Suprapubic skin (tissue), 4 donors: ENCODE measurements around the gene CST6. TPM values are rescaled to one million over a fixed set of nuclear protein-coding genes. Genes with fewer than 3 reads are reported as not detected.
A peak's percentile ranks its signal among the peaks of the same experiment; 100 is the strongest.

Source experiments
- DNase-seq, 2 donors: peaks; one replicate each; pipeline ENCODE4 v3.0.0-alpha.2; 2019; ENCODE audit warnings: low spot score in 2 of 2
- H3K27ac ChIP-seq: fragments of 200-600 bp; sonication (generic); one replicate; pipeline ENCODE4 v1.5.1; 2019
- H3K27me3 ChIP-seq: fragments of 200-600 bp; sonication (generic); one replicate; pipeline ENCODE4 v1.5.1; 2019
- H3K36me3 ChIP-seq: fragments of 200-600 bp; sonication (generic); one replicate; pipeline ENCODE4 v1.5.1; 2019
- H3K4me1 ChIP-seq: fragments of 200-600 bp; sonication (generic); one replicate; pipeline ENCODE4 v1.5.1; 2019
- H3K4me3 ChIP-seq: fragments of 200-600 bp; sonication (generic); one replicate; pipeline ENCODE4 v1.5.1; 2019; ENCODE audit warnings: mild to moderate bottlenecking
- H3K9me3 ChIP-seq: fragments of 200-600 bp; sonication (generic); one replicate; pipeline ENCODE4 v1.5.1; 2019
- CTCF ChIP-seq, 2 donors: fragments of 200-600 bp in 1 of 2; fragments of 450-650 bp in 1 of 2; sonication (generic) in 1 of 2; IDR thresholded peaks; one replicate each; pipeline ENCODE4 v1.5.1; 2016 to 2019; ENCODE audit warnings: antibody characterized with exemption in 2 of 2, mild to moderate bottlenecking in 1 of 2, moderate library complexity in 1 of 2
- EP300 ChIP-seq: sonication (generic); formaldehyde crosslinking; IDR thresholded peaks from one replicate; pipeline ENCODE4 v1.6.1; 2017; ENCODE audit warnings: antibody characterized with exemption
- POLR2A ChIP-seq, 2 donors: fragments of 450-650 bp; IDR thresholded peaks; one replicate each; pipeline ENCODE4 v1.6.1; 2017; ENCODE audit warnings: antibody characterized with exemption in 2 of 2, mild to moderate bottlenecking in 2 of 2, moderate library complexity in 2 of 2
- POLR2AphosphoS5 ChIP-seq, 3 donors: sonication (generic); formaldehyde crosslinking; IDR thresholded peaks; one replicate each; pipeline ENCODE4 v1.6.1; 2017; ENCODE audit warnings: antibody characterized with exemption in 3 of 3
- WGBS: methylation state at CpG from one replicate; pipeline ENCODE4 v1.1.5; 2018; 5-methylcytosine and 5-hydroxymethylcytosine counted together
- total RNA-seq, 4 donors: library from RNA; depleted of rRNA; stranded (reverse); fragments of >200 nt; gene quantifications; one replicate each; pipeline ENCODE4 v1.1.0, GENCODE V29; 2016

CST6 gene
- total RNA-seq, 4 donors from 2014 or later: 48.8 to 2,556 (median 968) TPM

GRCh38 chr11:66051371-66051765 lies 39.6 kb downstream of the CST6 start:
- Histone ChIP-seq H3K9me3 (no peaks in the 10 kb centered on the region), H3K27me3 (peaks cover 20% of the 10 kb centered on the region), H3K4me1 (peaks cover 24% of the 10 kb centered on the region), H3K4me3 (peak overlapping the region; percentile 85), H3K36me3 (peaks cover 26% of the 10 kb centered on the region), H3K27ac (peak overlapping the region; percentile 88)
- no peak for TF ChIP-seq EP300
- no peak for TF ChIP-seq POLR2A (IDR thresholded peaks at IDR 0.05)
- no peak for TF ChIP-seq CTCF (IDR thresholded peaks at IDR 0.05)
- TF ChIP-seq POLR2AphosphoS5 (IDR thresholded peaks at IDR 0.05): no peak
- 25% methylated on average over 12 of the region's 12 CpGs for WGBS
- no peak for DNase-seq

- Histone ChIP-seq H3K27me3 (peaks cover 20% of the 10 kb centered on the region), H3K27ac (peak within 1 kb of the TSS; percentile 88), H3K36me3 (peaks cover 33% of the 10 kb centered on the region), H3K4me1 (peaks cover 24% of the 10 kb centered on the region), H3K4me3 (peak within 1 kb of the TSS; percentile 85), H3K9me3 (no peaks in the 10 kb centered on the region)
- peak; percentile 98 for DNase-seq
- 0% methylated on average over 6 of the region's 84 CpGs for WGBS
- peak; percentile 60 to 96 (median 96) for TF ChIP-seq POLR2AphosphoS5 (IDR thresholded peaks at IDR 0.05)
- no peak for TF ChIP-seq EP300
- peak; percentile 31 to 84 for TF ChIP-seq POLR2A (IDR thresholded peaks at IDR 0.05)
- no peak for TF ChIP-seq CTCF (IDR thresholded peaks at IDR 0.05)
Measured at GRCh38 chr11:66051766-66052663, 40.2 kb downstream of the CST6 start, which contains the start of gene SF3B2. TSS of gene SF3B2 (plus strand) at chr11:66052364. CDS start at chr11:66052385, 21 bp downstream.

GRCh38 chr11:66052664-66052982 lies 40.8 kb downstream of the CST6 start:
- no peak for TF ChIP-seq POLR2AphosphoS5 (IDR thresholded peaks at IDR 0.05)
- TF ChIP-seq EP300: no peak
- TF ChIP-seq POLR2A (IDR thresholded peaks at IDR 0.05): no peak
- TF ChIP-seq CTCF (IDR thresholded peaks at IDR 0.05): no peak
- no peaks in the 10 kb centered on the region for H3K9me3 ChIP-seq
- DNase-seq: no peak
- peaks cover 24% of the 10 kb centered on the region for H3K4me1 ChIP-seq
- H3K27me3 ChIP-seq: peaks cover 20% of the 10 kb centered on the region
- peak overlapping the region; percentile 88 for H3K27ac ChIP-seq
- peak overlapping the region; percentile 85 for H3K4me3 ChIP-seq
- WGBS: 0% methylated on average over 7 of the region's 17 CpGs
- H3K36me3 ChIP-seq: peaks cover 39% of the 10 kb centered on the region

GRCh38 chr11:66055021-66055420 lies 43.2 kb downstream of the CST6 start:
- Histone ChIP-seq H3K36me3 (peaks cover 63% of the 10 kb centered on the region), H3K4me3 (no peak overlapping the region), H3K27me3 (no peaks in the 10 kb centered on the region), H3K27ac (no peak overlapping the region), H3K4me1 (peaks cover 24% of the 10 kb centered on the region), H3K9me3 (no peaks in the 10 kb centered on the region)
- TF ChIP-seq EP300 (no peak), POLR2A (IDR thresholded peaks at IDR 0.05) (no peak), POLR2AphosphoS5 (IDR thresholded peaks at IDR 0.05) (no peak), CTCF (IDR thresholded peaks at IDR 0.05) (no peak)
- WGBS: 90% methylated on average over 7 of the region's 7 CpGs
- DNase-seq: no peak

GRCh38 chr11:66056501-66056900 lies 44.7 kb downstream of the CST6 start:
- Histone ChIP-seq H3K27me3 (no peaks in the 10 kb centered on the region), H3K36me3 (peaks cover 78% of the 10 kb centered on the region), H3K4me3 (no peak overlapping the region), H3K9me3 (no peaks in the 10 kb centered on the region), H3K27ac (no peak overlapping the region), H3K4me1 (peaks cover 20% of the 10 kb centered on the region)
- no peak for TF ChIP-seq EP300
- no peak for TF ChIP-seq POLR2AphosphoS5 (IDR thresholded peaks at IDR 0.05)
- TF ChIP-seq CTCF (IDR thresholded peaks at IDR 0.05): no peak
- no peak for TF ChIP-seq POLR2A (IDR thresholded peaks at IDR 0.05)
- WGBS: 45% methylated on average over 6 of the region's 7 CpGs
- DNase-seq: no peak
